NCI-H2029 (cell line): ENCODE measurements around the gene RUNX1.

ENCODE experiments used
- DNase-seq: peaks from one replicate; lab custom pipeline; 2025; lab: John Stamatoyannopoulos, UW

Gene RUNX1

DNA sequence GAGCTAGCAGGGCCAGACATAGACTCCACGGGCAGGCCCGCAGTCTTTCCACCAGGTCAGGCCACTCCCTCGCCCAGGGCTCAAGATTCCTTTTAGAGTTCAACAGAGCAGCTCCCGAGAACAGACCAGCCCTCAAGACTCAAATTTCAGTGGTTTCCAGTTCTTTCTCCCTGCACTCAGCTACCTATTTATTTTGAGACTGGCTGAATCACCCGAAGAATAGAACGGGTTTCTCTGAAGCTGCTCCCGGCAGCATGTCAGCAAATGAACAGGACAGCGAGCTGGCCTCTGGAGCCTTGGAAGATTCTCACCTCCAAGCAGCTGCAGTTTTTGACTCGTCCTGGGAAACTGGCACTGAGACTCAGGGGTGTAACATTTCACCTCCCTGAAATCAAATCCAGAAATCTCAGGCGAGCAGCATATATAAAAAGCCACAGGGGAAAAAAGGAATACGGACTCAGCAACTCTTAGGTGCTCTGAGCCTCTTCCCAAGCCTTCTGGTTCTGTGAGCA lies 202.4 kb downstream of the RUNX1 start:
- DNase-seq, result no peak

DNA sequence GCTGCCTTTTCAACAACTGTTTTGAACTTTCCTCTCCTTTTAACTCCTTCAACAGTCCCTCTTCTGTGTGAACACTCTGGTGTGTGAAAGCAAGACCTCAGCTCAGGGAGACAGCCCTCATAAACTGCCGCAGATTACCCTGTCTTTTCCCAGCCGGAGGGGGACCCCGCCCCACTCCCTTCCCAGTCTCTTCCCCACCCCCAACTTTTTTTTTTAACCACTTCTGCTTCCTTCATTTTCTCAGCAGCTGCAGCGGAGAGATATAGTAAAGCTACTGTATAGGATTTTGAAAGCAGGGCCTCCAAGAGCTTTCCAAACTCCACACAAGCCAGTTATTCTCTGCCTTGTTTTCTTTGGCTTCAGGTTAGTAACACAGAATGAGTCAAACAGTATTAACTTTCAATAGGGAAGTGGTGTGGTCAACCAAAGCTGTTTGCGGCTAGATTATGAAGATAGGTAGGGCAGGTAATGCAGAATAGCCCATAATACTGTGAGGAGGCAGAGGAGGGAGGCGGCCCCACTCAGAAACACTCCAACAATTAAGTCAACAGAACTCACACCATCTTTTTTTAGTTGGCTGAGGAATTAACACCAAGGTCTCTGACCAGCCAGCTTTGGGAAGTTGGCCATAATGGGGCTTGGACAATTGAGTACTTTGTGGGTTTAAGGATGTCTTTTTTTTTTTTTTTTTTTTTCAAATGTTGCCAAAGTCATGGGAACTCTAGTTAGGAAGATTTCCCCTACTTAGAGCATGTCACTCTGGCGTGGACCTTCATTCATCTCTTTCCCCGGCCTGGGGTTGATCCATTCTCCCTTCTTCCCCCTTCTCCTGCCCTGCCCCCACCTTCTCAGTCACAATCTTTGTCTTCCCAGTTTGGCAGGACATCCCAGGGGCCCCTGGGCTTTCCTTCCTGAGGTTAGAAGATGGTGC lies 203.3 kb downstream of the RUNX1 start:
- DNase-seq, result peak; percentile 51

- DNase-seq, result peak; percentile 54
Observed at GRCh38 chr21:34844924-34845238, 204.2 kb downstream of the RUNX1 start.

- DNase-seq, result no peak
Observed at GRCh38 chr21:34844013-34844923, 204.8 kb downstream of the RUNX1 start.

GRCh38 chr21:34843562-34843961 lies 205.5 kb downstream of the RUNX1 start:
- no peak for DNase-seq

- DNase-seq, result no peak
Observed at GRCh38 chr21:34841154-34841553, 207.9 kb downstream of the RUNX1 start.

DNA sequence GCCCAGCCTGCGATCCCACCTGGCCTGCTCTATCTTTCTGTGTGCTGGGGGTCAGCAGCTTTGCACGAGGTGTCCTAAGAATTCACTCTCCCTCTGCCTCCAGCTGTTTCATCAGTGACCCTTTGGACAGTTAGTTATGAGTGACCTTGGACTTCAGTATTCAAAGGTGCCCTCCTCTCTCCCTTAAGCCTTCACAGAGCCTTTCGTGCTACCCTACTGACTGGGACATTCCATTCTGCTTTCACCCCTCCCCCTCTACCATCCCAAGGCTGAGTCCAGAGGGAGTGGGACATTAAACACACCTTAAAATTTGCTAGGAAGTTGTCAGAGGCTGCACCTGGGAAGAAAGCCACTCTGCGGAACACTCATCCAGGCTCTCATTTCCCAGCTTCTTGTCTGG lies 208.4 kb downstream of the RUNX1 start:
- no peak for DNase-seq

- DNase-seq, result no peak
Observed at GRCh38 chr21:34838956-34839820, 209.9 kb downstream of the RUNX1 start.

- DNase-seq, result no peak
Observed at GRCh38 chr21:34836933-34837505, 212.1 kb downstream of the RUNX1 start.

DNA sequence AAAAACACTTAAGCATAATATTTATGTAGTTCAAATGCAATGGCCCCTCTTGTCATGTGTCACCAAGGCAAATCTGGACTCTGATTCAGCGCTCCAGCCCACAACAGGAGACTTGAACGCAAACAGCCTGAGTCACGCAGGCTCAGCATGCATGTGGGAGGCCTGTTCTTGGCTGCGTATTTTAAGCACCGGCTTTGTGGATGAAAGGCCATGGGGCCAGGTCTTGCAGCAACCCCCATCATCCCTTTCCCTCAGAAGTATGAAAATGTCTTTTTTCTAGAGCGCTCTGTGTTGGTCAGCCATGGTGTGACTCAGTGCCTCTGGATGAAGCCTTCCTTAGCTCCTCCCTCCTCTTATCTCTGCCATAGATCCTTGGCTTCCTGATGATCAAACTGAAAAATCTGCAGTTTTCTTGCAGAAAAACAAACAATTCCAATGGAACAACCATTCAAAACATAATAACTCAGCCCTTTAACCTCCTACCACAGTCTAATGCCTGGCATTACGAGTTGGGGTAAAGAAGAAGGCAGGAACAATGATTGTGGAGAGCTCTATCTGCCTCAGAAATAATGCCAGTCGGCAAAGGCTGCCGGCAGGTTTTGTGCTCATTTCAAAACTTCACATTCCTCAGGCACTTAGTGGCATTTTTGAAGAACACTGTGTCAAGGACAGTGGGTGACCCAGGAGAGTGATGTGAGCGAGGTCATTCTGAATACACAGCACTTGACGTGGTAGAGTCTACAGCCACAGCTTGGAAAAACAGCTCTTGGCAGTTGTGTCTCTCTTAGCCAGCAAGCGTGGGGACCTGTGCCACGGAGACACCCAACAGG lies 212.8 kb downstream of the RUNX1 start:
- no peak for DNase-seq

DNA sequence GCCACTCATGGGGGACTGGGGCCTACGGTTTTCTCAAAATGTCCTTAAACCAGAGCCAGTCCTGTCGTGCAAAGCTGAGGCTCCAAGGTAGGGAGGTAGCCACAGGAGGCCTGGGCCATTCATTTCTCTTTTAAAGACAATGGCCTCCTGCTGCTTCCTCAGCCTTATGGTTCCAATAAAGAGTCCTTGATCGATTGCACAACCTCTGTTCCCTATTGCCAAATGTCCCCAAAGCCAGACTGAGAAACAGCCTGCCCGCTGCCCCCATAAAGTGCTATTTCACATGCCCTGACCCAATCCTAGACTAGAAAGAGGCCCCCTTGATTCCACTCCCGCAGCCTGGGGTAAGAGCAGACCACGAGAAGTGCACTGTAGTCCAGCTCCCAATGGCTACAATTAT lies 213.6 kb downstream of the RUNX1 start:
- DNase-seq, result no peak

GRCh38 chr21:34834852-34835501 lies 214.1 kb downstream of the RUNX1 start:
- DNase-seq, result no peak

GRCh38 chr21:34834290-34834689 lies 214.8 kb downstream of the RUNX1 start:
- no peak for DNase-seq

- DNase-seq, result no peak
Observed at GRCh38 chr21:34833465-34833864, 215.6 kb downstream of the RUNX1 start.

GRCh38 chr21:34830386-34831170 lies 218.5 kb downstream of the RUNX1 start:
- no peak for DNase-seq

GRCh38 chr21:34827445-34828235 lies 221.5 kb downstream of the RUNX1 start:
- DNase-seq, result no peak

- no peak for DNase-seq
Observed at GRCh38 chr21:34826836-34827235, 222.3 kb downstream of the RUNX1 start.

DNA sequence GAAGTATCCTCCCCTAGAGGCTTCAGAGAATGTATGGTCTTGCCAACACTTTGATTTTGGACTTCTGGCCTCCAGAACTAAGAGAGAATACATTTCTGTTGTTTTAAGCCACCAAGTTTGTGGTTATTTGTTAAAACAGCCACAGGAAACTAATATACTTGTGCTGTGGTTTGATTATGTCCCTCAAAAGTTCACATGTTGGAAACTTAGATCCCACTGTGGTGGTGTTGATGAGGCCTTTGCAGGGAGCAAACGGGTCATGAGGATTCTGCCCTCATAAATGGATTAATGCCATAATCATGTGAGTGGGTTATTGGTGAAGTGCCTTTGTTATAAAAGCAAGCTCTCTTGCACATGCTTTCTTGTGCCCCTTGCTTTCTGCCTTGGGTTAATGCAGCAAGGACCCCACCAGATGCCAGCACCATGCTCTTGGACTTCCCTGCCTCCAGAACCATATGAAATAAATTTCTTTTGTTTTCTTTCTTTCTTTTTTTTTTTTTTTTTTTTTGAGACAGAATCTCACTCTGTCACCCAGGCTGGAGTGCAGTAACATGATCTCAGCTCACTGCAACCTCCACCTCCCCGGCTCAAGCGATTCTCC lies 223.1 kb downstream of the RUNX1 start:
- no peak for DNase-seq
